K562 (cell line): ENCODE measurements around the gene AAGAB. TPM values are rescaled to one million over a fixed set of nuclear protein-coding genes. Genes with fewer than 3 reads are reported as not detected.

Source experiments
- ARID2 ChIP-seq: fragments of 450-650 bp; IDR thresholded peaks from 2 replicates; pipeline ENCODE4 v1.6.1; 2017; ENCODE audit warnings: antibody characterized with exemption, mild to moderate bottlenecking
- CC2D1A ChIP-seq: fragments of 450-650 bp; IDR thresholded peaks from 2 replicates; pipeline ENCODE4 v1.6.1; 2017; ENCODE audit warnings: mild to moderate bottlenecking
- CHD7 ChIP-seq: fragments of 200-600 bp; sonication (generic); IDR thresholded peaks from one replicate; pipeline ENCODE4 v1.6.1; 2012; ENCODE audit warnings: mild to moderate bottlenecking, low read depth, low read length, inconsistent platforms
- COPS2 ChIP-seq: fragments of 450-650 bp; conservative IDR thresholded peaks from 2 replicates; pipeline ENCODE4 v1.6.1; 2016; ENCODE audit warnings: mild to moderate bottlenecking, moderate library complexity
- CTCF ChIP-seq, 3 experiments: IDR thresholded peaks in 2 of 3; conservative IDR thresholded peaks in 1 of 3; 2 replicates each; pipeline ENCODE4 v1.5.1; 2011 to 2012; ENCODE audit warnings: low read length in 3 of 3, mild to moderate bottlenecking in 3 of 3, control low read depth in 2 of 3, improper control_type of control experiment in 1 of 3, inconsistent platforms in 1 of 3, low read depth in 1 of 3, mixed read lengths in 1 of 3, moderate library complexity in 1 of 3; ENCODE audit not compliant: insufficient read depth in 2 of 3
- PHF21A ChIP-seq: fragments of 450-650 bp; IDR thresholded peaks from 2 replicates; pipeline ENCODE4 v1.6.1; 2017; ENCODE audit warnings: low read depth, borderline replicate concordance
- PREB ChIP-seq: sonication (generic); formaldehyde crosslinking; IDR thresholded peaks from 2 replicates; pipeline ENCODE4 v1.8.1; 2023; ENCODE audit warnings: mild to moderate bottlenecking, missing genetic modification reagents
- RAD21 ChIP-seq, 2 experiments: fragments of 250-450 bp in 1 of 2; fragments of 450-650 bp in 1 of 2; sonication (Bioruptor Pico) in 1 of 2; formaldehyde crosslinking in 1 of 2; IDR thresholded peaks in 1 of 2; conservative IDR thresholded peaks in 1 of 2; 2 replicates each; pipeline versions ENCODE4 v1.4.0 to v1.8.0; 2020 to 2022; ENCODE audit warnings: mild to moderate bottlenecking in 2 of 2, moderate library complexity in 1 of 2
- polyA plus RNA-seq, 8 experiments: library from polyadenylated mRNA; depleted of rRNA in 4 of 8; stranded (reverse) in 5 of 8; unstranded in 3 of 8; fragments of >200 nt; fragmentation: Nextera tagmentation in 2 of 8; fragmentation: Illumina TruSeq in 1 of 8; extraction: Ambion mirVana in 2 of 8; extraction: Trizol in 1 of 8; gene quantifications; 2 replicates each; pipeline versions ENCODE4 v1.2.1 to v1.2.3, GENCODE V29; 2011 to 2014; ENCODE audit warnings: inconsistent platforms in 1 of 8, missing spikeins in 1 of 8
- total RNA-seq, 7 experiments: library from RNA; depleted of rRNA in 6 of 7; stranded (reverse); fragments of >200 nt in 6 of 7; fragmentation: Illumina TruSeq in 2 of 7; extraction: Trizol in 2 of 7; gene quantifications; 2 replicates each; pipeline versions ENCODE4 v1.2.1 to v1.2.3, GENCODE V29; 2011 to 2021; ENCODE audit warnings: low replicate concordance in 1 of 7
- TF ChIP-seq, protein P1 (sequence below): fragments of 450-650 bp; formaldehyde crosslinking; IDR thresholded peaks from 2 replicates; pipeline ENCODE4 v1.4.0; 2020; ENCODE audit warnings: mild to moderate bottlenecking, moderate library complexity

The AAGAB gene
- total and polyA plus RNA-seq, 9 of the 15 experiments (the other 6 are each of a cell fraction or from before 2014, with no cell fraction given), result 17.8 to 109 (median 58.3) TPM

DNA sequence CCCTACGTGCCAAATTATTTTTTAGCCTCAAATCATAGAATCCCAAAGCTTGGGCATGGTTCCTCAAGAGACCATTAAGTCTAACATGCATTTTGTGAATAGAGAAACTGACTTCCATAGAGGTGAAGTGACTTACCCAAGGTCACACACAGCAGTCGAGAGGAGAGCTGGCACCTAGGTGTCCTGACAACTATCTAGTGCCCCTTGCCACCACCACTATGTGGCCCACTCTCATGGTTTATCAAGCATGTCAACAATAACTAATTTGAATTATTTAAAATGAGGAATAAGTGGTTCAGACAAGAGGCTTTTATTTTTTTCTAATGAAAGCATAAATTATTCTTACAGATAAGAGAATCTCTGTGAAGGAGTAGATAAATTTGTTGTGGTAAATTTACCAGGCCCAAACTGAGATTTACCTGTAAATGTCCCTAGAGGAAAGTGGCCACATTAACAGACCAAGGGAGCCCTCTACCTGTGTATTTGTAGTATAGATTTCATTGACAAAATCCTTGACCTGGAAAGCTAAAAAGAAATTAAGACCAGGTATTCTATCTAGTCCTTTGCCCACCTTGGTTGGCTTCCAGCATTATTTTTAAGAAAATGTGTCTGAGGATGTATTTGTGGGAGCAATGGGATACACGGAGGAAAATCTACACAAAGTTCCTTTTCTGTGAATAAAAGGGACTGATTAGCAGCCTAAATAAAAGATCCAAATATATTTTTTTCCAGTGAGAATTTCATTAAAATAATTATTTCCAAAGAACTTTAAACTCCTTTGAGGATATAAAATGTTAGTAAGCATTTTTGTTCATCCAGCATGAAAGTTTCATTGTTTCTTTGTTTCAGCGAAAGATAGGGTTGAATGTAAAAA lies 49.3 kb upstream of the AAGAB start (continued):
- TF ChIP-seq CTCF (IDR thresholded peaks at IDR 0.05 in 2 of 3, conservative IDR thresholded peaks at IDR 0.05 in 1 of 3; ENCODE audit: insufficient read depth in 2 of 3, low read depth in 1 of 3, low read length in 3 of 3), result peak; percentile 48 to 83 (median 51); a peak in 5 of 6 replicates
- peak; percentile 81 to 92 for TF ChIP-seq RAD21 (CRISPR knock-in tag; conservative IDR thresholded peaks at IDR 0.05 in 1 of 2, IDR thresholded peaks at IDR 0.05 in 1 of 2)
- no peak for TF ChIP-seq PREB
- TF ChIP-seq COPS2, result no peak
- 0 out of 2 replicates have a peak, but pooled peaks have one; percentile 43 for TF ChIP-seq CC2D1A
- 0 out of 2 replicates have a peak, but pooled peaks have one; percentile 22 for TF ChIP-seq ARID2
- TF ChIP-seq CHD7, result no peak
- peak; percentile 85; the same call in 1 of the 2 replicates for TF ChIP-seq PHF21A
- TF ChIP-seq, protein P1, sequence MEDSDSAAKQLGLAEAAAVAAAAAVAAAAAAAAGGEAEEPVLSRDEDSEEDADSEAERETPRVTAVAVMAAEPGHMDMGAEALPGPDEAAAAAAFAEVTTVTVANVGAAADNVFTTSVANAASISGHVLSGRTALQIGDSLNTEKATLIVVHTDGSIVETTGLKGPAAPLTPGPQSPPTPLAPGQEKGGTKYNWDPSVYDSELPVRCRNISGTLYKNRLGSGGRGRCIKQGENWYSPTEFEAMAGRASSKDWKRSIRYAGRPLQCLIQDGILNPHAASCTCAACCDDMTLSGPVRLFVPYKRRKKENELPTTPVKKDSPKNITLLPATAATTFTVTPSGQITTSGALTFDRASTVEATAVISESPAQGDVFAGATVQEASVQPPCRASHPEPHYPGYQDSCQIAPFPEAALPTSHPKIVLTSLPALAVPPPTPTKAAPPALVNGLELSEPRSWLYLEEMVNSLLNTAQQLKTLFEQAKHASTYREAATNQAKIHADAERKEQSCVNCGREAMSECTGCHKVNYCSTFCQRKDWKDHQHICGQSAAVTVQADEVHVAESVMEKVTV, result peak; percentile 58
